GM21786 (cell line): ENCODE results near the gene RYR1.
"Not testable (repeated sequence)": the region's sequence is repeated elsewhere in the genome, so short reads cannot be mapped to it uniquely, and the experiment has no call there.

Experiments
- ATAC-seq: cut with Tn5 transposase; IDR thresholded peaks from one replicate; pipeline ENCODE4 v1.9.1; 2021; ENCODE audit not compliant: unreplicated experiment

RYR1 gene

GRCh38 chr19:38602856-38603255, 169.4 kb downstream of the RYR1 start:
- ATAC-seq = not testable (repeated sequence)

GRCh38 chr19:38606131-38606530, 172.6 kb downstream of the RYR1 start:
- no peak for ATAC-seq

GRCh38 chr19:38614289-38614688, 180.8 kb downstream of the RYR1 start:
- no peak for ATAC-seq

GRCh38 chr19:38615007-38615581, 181.6 kb downstream of the RYR1 start:
- no peak for ATAC-seq

GRCh38 chr19:38616265-38616664, 182.8 kb downstream of the RYR1 start:
- no peak for ATAC-seq

- ATAC-seq = no peak
These were observed 183.8 kb downstream of the RYR1 start for GRCh38 chr19:38617283-38617763.

- ATAC-seq = peak; percentile 63
These were observed 184.5 kb downstream of the RYR1 start, which contains the start of gene MAP4K1 for GRCh38 chr19:38617764-38618589. Gene MAP4K1 (minus strand): TSS chr19:38617953. CDS start chr19:38617895, 58 bp downstream.

- ATAC-seq = peak; percentile 54
These were observed 185.3 kb downstream of the RYR1 start, which contains the start of gene EIF3K for GRCh38 chr19:38618590-38619360. Gene EIF3K (plus strand): TSS chr19:38619188. CDS start chr19:38619269, 81 bp downstream.

- ATAC-seq = no peak
These were observed 186.1 kb downstream of the RYR1 start for GRCh38 chr19:38619361-38620174.

GRCh38 chr19:38624822-38625221, 191.3 kb downstream of the RYR1 start:
- ATAC-seq = no peak

GRCh38 chr19:38626401-38626800, 192.9 kb downstream of the RYR1 start:
- no peak for ATAC-seq

GRCh38 chr19:38629568-38629967, 196.1 kb downstream of the RYR1 start:
- ATAC-seq = no peak

GRCh38 chr19:38631301-38631700, 197.8 kb downstream of the RYR1 start:
- not testable (repeated sequence) for ATAC-seq

- ATAC-seq = not testable (repeated sequence)
These were observed 198.5 kb downstream of the RYR1 start for GRCh38 chr19:38631811-38632475.

- no peak for ATAC-seq
These were observed 199.2 kb downstream of the RYR1 start for GRCh38 chr19:38632476-38633213.

GRCh38 chr19:38634757-38635482, 201.4 kb downstream of the RYR1 start:
- ATAC-seq = no peak

GRCh38 chr19:38635483-38636399, 202.2 kb downstream of the RYR1 start:
- no peak for ATAC-seq
